DMS 273 (cell line): Measurements from ENCODE around the gene NKAIN4.

Experiments
- DNase-seq: peaks from one replicate; lab custom pipeline; 2025; ENCODE audit not compliant: unreplicated experiment; lab: John Stamatoyannopoulos, UW

The NKAIN4 gene

DNA sequence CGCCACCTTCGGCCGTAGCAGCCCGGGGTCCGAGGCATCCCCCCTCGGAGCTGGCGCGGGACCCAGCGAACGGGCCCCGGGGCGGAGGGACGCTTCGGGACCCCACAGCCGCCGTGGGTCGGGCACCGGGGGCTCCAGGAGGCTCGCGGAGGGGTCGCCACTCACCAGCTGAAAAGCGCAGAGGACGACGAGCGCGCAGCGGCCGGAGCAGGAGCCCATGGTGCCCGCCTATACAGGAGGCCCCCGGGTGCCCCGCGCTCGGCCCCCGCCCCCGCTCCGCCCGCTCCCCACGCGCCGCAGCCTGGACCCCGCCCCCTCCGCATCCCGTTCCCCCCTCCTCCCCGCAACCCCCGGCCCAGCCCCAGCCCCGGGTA, at the start of gene NKAIN4:
TSS of gene NKAIN4 (minus strand) at position 232 of the 374 bp plus-strand sequence. CDS start at position 219, 13 bp downstream.
- no peak for DNase-seq

GRCh38 chr20:63303095-63303666, 48.9 kb upstream of the NKAIN4 start:
- no peak for DNase-seq

DNA sequence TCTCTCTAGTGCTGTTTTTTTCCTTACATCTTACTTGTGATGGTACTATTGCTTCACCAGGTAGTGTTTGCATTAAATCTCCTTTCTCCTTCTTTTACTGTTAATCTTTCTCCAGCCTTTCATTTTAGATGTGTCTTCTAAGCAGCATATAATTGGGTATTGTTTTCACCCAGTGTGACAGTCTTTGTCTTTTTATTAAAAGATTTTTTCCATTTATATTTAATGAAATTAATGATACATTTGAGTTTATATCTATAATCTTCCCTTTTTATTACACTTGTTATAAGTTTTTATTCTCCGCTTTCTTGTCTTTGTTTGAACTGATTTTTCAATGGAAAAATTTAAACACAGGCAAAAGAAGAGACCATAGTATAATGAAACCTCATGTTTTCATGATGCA, 47.4 kb upstream of the NKAIN4 start:
- DNase-seq: no peak

DNA sequence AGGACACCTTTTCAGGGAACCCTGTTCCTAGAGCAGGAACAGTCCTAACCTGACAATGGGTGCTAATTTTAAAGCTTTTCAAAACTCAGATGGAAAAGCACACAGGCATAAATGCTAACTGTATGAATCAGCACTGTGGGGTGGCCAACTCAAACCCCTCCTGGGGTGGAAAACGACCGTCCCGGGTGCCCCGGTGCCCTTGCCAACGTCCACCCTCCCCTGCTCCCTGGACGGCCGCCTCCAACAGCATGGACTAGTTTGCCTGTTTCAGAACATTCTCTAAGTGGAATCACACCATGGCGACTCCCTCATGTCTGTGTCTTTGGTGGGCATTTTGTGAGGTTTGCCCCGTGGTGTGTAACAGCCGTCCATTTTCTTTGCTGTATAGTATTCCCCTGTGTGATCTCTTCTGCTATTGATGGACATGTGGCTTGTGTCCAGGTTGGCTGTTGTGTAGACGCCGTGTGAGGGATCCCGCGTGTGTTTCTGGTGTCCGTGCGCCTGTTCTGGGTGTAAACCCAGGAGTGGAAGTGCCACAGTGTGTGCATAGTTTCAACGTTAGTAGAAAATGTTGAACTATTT, 44.6 kb upstream of the NKAIN4 start:
- no peak for DNase-seq

- DNase-seq: no peak
These were observed 43.7 kb upstream of the NKAIN4 start for GRCh38 chr20:63297796-63298572.

DNA sequence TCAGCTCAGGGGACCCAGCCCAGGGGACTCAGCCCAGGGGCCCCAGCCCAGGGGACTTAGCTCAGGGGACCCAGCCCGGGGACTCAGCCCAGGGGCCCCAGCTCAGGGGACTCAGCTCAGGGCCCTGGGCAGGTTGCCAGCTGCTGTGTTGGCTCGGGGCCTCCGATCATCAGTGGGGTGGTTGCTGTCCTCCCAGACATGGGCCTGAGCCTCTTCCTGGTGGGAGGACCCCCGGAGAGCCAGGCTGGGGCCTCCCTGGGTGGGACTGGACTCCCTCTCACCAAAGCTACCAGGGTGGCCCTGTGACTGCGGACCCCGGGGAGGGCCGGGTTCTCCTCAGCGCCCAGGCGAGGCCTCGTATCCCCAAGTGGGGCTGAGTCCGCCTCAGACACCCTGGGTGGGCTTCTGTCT, 43.1 kb upstream of the NKAIN4 start:
- DNase-seq: no peak

- DNase-seq: no peak
These were observed 42.5 kb upstream of the NKAIN4 start for GRCh38 chr20:63296531-63297299.

- no peak for DNase-seq
These were observed 41.6 kb upstream of the NKAIN4 start for GRCh38 chr20:63295846-63296245.

DNA sequence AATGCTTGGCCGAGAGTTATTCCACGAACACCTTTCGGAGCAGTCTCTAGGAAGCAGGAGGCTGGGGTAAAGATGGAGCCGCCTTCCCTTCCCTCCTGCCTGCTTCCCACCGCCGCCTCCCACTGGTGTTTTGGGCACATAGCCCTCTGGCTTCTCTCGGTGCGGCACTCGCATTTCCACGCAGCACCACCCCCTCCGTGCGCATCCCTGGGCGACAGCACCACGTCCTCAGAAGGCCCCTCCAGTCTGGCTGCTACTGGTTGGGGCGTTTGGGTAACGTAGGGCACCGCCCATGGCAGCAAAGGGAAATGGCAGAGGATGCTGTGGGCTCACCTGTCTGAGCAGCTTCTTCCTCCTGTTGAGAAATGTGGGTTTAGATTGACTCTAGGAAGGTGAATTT, 41.2 kb upstream of the NKAIN4 start:
- no peak for DNase-seq

DNA sequence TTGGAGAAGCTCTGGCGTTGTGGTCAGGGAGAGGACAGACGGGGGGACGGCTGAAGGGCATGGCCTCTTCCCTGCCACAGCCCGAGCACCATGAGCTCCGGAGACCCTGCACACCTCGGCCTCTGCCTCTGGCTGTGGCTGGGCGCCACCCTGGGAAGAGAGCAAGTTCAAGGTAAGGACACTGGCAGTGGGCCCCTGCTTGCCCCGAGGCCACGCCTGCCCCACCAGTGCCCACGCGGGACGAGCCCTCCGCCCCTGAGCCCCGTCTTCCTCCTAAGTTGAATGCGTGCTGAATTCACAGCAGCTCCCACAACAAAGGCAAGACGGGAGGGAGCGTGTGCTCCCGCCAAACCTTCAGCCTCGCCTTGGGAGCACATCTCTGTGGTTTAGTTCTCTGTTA, 40.8 kb upstream of the NKAIN4 start:
- no peak for DNase-seq

DNA sequence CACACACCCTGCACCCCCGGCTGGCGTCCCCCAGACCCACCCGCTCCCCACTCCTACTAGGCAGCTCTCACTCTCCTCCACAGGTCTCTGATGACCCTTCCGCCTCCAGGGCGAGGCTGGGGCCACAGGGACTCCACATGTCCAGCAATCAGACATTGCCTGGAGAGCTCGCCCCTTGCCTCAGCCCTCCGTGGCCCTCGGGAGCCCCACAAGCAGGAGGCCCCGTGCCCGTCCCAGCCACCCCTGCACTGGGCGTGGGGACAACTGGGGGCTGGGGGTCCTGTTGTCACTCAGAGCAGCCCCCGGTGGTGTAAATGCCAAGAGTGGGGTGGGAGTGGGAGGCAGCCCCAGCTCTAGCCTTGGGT, 40.3 kb upstream of the NKAIN4 start:
- DNase-seq: no peak

DNA sequence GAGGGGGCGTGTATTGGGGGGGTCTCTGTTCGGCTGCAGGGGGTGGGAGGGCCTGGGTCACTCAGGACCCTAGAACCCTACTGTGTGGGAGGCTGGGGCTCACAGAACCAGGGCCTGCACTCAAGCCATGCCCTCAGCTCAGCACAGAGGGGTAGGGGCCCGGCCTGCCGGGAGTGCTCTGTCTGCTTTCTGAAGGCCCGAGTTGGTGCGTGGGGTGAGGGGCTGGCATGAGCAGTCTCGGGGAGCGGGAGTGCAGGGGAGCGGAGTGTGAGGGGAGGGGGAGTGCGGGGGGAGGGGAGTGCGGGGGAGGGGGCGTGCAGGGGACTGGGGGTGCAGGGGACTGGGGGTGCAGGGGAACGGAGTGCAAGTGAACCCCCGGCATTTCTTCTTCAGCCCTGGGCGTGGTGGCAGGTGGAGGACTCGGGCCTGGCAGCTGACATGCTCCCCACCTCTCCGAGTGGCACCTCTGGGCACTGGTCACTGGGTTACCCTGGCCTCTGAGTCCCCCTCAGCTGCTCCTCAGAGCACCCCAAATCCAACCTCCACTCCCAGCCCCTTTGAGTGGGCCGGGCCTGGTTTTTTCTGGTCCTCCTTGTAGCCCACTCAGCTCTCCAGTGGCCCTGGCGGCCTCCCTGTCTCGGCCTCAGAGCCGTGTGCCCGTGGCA, 39.7 kb upstream of the NKAIN4 start:
- DNase-seq: peak; percentile 40

DNA sequence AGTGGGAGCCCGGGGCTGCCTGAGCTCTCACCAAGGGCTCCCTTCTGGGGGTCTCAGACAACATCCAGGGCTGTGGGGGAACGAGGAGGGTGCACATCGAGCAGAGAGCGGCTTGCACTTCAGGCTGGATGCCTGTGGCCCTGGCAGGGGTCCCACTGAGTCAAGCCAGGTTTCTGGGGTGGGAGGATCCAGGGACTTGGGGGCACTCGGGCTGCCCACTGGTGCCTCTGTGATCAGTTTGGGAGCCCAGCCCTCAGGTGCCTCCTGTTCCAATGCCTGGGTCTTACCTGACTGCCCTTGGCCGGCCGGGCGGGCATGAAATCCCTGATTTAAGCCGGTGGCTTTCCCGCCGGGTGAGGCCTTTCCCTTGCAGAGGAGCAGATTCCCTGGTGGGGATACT, 39.2 kb upstream of the NKAIN4 start:
- no peak for DNase-seq

DNA sequence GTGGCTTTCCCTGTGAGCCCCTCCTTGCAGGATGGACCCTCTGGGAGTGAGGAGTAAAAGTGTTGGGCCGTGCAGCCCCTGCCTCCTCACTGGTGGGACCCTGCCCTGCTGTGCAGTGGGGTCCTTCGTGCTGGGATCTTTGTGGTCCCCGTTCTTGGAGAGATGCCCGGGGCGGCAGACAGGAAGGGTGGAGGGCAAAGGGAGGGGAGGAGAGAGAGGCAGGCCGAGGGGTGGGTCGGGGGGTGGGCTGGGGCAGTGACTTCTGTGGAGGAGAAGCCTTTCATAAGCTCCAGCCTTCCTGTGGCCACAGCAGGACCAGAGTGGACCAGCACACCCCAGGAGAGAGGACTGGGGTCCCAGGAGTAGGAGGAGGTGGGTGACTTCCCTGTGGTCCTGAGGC, 38.6 kb upstream of the NKAIN4 start, which contains the start of gene COL20A1:
TSS of gene COL20A1 (plus strand) at position 283 of the 400 bp plus-strand sequence. CDS start 1,922 bp downstream, outside the sequence.
- no peak for DNase-seq

DNA sequence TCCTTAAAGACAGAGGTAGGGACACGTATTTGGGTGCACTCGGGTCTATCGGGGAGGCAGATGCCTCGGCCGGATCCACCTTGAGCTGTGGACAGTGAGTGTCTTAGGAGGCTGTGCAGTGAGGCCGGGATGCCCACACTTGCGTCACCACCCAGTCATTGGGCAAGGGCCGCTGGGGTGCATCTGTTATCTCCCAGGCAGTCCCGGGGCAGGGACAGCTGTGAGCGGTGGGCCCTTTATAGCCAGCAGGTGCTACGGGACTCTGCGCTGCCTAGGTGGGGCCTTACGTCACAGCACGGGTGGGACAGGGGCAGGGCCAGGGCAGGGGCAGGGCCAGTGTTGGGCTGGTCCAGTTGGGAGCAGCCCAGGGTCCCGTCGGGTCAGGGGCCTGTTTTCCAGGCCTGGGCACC, 38.0 kb upstream of the NKAIN4 start:
- no peak for DNase-seq

- DNase-seq: peak; percentile 37
These were observed 37.5 kb upstream of the NKAIN4 start for GRCh38 chr20:63291811-63292210.

DNA sequence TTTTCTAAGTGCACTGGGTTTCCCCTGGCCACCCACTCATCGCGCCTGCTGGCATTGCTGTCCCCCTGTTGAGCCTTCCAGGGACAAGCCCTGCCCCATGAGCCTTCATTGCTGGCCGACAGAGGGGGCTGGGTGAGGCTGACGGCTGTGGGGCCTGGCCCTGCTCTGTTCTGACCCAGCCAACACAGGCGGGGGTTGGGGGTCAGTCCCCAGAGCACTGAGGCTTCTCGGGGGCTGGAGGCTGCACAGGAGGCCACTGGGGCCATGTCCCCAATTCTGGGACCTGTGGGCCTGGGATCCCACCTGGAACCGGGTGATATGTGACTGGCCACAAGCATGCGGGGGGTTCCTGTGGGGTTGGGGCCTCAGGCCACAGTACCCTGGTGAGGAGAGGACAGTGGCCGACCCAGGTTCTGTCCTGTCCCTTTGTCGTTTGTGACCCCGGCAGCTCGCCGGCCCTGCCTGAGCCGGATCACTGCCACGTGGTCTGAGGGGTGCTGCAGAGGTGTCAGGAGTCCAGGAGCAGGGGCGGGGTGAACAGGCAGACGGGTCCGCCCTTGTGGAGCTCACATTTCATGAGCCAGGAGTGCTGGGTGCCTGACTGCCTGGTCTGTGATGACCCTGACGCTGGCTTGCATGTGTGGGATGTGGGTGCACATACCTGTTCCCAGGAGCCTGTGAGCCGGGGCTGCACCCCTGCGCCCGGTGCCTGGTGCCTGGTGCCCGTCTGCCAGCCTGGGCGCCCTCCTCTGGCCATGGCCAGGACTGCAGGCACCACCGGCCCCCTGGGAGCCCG, 36.6 kb upstream of the NKAIN4 start:
- peak; percentile 75 for DNase-seq

- no peak for DNase-seq
These were observed 35.9 kb upstream of the NKAIN4 start for GRCh38 chr20:63290136-63290676.

DNA sequence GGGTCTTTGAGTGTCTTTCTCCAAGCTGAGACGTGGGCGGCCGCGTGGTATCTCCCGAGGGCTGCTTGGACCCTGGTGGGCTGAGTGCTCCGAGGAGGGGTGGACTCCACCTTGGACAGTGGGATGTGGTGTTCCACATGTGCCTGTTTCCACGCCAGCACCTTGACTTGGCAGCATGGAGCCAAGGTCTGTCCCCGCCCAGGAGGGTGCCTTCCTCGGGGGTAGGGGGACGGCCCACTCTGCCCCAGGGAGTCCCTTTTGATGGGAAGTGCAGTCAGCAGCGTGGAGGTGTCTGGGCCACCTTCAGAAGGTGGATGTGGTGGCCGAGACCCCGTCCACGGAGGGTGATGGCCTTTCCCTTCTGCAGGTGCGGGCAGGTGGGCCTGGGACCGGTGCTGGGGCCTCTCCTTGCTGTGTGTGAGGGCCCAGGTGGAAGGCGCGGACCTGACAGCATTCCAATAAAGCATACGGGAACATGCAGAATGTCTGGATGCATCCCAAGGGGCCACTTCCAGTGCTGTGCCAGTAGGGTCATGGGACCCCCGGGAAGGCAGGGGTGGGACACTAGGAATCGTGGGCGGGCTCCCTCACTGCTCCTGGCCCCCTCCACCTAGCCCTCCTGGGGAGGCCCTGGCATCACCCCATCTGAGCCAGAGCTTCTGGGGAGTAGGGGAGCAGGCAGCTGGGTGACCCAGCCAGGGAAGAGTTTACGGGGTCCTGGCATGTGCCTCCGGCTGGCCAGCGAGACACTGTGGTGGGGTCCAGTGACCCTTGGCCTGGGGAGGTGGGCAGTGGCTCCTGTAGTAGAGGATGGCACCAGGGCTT, 35.3 kb upstream of the NKAIN4 start:
- DNase-seq: no peak
